ENCODE measurements around the gene KCNQ5.

The KCNQ5 gene

DNA sequence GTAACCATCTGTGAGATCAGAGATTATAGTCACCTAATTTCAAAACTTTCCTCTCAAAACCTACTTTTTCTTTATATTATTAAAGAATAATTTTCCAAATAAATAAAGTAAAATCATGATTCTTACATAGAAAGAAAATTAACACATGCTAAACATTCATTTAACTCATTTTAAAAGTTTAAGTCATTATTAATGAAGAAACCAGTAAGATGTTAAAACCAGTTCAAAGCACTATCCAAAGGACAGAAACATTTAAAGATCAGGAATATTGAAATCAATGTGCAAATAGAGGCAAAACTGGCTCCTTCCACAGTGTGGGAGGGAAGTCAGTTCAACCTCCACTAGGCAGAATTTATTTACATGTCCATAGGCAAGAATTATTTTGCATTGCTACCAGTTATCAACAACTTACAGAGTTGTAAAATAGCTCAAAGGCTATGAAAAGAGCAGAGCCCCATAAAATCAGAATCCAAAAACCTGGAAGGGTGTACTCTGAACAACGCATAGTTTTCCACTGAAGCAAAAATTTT, 456.5 kb downstream of the KCNQ5 start:
- DNase-seq = no peak

DNA sequence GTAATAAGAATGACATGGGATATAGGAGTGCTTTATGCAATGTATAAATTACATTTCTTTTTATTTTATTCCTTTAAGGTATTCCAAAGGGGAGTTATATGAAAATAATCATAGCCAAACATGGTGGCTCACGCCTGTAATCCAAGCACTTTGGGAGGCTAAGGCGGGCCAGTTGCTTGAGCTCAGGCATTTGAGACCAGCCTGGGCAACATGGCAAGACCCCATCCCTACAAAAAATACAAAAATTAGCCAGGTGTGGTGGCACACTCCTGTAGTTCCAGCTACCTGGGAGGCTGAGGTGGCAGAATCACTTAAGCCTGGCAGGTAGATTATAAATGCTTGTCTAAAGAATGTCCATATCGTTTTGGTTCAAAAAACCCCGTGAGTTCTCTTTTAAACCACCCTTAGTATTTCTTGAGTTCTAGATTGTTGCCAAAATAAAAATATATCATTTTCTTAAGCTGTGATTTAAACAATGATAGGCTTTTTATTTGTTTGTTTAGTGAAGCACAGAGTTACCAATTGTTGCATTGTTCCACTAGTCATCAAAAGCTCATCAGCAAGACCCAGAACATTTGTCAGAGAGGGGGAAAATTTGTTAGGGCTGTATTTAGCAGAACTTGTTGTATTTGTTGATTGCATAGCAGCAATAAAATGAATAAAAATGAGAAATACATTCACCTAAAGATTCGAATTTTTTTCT, 457.2 kb downstream of the KCNQ5 start:
- DNase-seq = no peak

DNA sequence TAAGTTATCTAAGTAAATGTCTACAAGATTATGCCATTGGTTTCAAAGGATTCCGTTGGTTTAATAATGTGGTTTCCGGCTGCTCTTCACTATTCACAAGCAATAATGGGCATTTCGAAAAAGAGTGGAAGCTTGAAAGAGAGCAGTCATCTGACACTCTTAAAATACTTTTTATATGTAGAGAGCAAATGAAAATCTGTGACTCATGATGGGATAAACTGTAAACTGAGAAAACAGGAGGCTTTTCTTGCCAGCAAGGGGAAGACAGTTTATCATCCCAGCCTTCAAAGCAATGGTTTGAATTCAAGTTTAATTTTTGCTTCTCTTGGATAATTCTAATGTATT, 457.7 kb downstream of the KCNQ5 start:
- no peak for DNase-seq

DNA sequence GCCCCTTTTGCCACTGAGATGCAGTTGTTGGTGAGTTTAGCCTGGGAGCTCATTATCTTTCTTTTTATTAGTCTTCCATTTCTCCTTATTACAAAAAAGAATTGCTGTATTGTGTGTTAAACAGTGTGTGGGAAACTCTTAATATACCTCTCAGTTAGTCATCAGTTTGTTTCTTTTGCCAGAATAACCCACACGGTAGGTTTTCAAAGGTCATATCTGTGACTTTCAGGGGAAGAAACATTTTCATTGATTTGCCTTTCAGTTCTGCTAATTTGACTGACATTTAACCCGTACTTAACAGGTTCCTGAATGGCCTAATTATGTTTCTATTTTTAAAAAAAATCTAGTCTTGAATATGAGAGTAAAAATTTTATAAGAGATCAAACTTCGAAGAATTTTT, 458.1 kb downstream of the KCNQ5 start:
- DNase-seq = no peak

DNA sequence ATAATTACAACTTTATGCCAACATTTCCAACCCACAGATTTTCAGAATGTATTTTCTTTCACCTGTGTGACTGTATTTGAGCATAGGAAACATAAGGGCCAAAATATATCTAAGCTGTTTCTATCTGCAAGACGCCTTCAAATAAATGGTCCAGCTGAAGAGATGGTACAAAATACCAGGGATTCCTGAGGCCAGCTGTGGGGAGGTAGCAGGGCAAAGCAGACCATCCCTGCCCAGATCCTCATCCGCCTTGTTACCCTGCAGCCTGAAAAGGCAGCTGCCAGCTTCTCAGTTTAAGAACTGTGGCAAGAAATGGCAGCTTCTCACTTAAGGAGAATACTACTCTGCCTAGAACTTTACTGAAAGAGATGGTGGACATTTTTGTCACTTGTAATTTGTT, 460.1 kb downstream of the KCNQ5 start:
- no peak for DNase-seq

DNA sequence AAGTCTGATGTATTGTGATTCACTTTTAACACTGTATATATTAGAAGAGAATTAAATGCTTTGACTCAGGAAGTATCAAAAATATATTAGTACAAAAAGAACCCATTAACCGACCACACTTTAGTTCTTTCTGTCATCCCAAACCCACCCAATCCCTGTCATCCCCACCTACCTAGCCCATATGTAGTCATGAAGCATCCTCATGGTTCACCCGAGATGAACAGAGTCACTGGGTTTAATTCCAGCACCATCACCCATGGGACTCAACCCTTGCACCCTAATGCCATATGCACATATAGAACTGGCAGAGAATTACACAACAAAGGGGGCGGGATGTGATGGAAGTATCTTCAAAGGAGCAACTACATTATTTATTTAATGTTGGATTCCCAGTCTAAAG, 462.0 kb downstream of the KCNQ5 start:
- no peak for DNase-seq

DNA sequence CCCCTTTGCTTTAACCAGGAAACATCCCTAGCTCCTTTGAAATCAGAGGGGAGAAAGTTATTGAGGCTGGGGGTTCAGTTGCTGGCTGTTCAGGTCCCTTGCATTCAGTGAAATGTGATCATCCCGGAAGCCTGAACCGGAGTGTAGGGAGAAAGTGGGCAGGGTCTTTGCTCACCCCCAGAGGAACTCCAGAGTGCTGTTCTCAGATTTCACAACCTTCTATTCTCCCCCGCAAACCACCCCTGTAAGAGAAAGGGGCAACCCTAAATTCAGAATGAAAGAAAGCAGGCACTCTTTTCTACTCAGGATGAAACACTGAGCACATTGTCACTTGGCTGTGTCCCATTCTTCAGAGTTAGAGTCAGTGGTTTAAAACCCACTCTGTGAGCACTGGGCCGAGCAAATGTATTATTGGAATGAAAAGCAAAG, 463.6 kb downstream of the KCNQ5 start:
- DNase-seq = no peak

DNA sequence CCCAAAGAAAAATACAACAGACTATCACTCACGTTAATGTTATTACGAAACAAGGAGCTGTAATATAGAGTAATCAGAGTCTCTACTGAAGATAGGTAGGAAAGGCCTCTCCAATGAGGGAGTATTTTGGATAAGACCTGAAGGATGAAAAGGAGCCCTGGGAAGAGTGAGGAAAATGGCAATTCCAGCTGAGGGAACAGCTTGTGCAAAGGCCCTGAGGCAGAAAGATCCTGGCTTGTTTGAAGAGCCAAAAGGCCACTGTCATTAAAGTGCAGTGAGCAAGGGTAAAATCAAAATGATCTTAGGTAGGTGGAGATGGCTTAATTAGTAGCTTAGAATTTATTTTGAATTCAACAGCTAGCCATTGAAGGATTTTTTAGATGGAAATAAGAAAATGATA, 464.9 kb downstream of the KCNQ5 start:
- no peak for DNase-seq

DNA sequence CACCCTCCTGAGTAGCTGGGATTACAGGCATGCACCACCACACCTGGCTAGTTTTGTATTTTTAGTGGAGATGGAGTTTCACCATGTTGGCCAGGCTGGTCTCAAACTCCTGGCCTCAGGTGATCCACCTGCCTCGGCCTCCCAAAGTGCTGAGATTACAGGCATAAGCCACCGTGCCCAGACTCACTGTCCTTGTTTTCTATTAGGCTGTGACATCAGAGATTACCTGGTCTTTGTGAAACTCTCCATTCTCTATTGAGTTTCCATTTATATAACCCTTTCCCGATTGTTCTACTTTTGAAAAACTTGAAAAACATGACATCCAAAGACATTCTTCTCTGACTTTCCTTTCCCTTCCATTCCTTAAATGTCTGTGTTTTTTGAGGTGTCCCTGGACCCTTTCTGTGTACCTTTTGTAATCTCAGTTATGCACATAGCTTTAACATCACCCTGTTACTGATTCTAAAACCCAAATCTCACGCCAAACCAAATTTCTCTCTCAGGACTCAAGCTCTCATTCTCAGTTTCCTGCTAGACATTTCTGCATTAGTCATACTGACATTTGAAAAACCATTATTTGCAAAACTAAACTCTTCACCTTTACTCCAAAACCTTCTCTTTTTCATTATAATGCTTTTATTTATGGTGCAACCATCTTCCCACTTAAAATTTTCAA, 466.4 kb downstream of the KCNQ5 start:
- DNase-seq = no peak

DNA sequence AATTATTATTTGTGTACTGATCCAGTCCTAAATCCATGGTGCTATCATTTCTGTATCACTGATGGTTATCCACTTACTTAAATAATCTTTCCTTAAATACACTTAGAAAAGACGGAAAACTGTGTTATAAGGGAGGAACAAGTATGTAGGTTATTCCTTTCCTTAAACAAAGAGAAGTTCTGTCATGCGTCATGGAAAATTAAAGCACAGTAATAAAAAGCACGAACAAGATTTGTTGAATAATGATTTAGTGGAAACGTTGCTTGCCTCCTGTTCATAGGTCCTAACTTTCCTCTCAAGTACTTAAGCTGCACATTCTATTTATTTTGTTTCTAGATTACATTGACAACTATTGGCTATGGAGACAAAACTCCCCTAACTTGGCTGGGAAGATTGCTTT, 483.1 kb downstream of the KCNQ5 start:
- DNase-seq = no peak

DNA sequence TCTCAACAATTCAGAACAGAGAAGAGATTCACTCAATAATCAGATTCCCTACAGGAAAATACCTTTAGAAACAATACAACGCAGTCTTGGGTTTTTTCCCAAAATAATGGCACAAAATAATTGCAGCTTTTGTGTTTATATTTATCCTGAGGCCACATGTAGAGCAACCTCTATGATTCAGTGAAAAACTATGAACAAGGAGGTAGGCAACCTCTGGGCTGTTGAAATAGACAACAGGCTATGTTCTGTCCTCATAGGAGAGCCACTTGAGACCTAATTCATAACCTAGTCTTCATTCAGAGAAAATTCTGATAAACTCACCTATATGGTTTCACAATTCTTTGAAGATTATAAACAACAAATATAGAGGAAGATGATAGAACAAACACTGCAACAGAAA, 485.2 kb downstream of the KCNQ5 start:
- no peak for DNase-seq

DNA sequence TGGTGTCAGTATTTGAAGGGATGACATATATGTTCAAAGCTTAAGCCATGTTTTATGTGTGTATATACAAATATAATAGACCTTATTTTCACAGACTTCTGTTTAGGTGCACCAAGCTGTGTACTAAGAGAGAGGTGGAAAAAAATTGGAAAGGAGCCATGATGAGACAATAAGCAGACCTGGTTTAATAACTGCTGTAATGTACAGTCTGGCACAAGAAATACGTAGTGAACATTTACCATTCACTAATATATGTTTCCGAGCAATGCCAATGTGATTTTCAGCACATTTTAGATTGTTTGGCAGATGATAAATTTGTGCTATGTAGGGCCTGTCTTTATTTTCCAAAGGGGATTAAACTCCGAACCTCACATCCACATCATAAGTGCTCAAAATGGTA, 487.1 kb downstream of the KCNQ5 start:
- no peak for DNase-seq

DNA sequence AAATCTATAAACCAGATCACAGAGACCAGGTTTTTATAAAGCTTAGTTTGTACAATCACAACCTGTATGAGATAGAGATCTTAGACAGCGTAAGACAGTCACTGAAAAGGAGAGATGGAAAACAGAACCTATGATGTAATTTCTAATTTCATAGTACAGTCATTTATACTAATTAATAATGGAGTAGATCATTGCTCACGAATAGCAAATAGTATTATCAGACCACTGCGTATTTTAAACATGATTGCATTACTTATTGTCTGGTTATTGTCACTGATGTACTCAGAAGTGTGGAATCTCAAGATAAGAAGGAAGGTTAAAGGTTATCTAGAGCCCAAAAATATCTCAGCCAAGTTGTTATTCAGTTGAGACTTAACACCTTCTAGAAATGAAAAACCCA, 487.8 kb downstream of the KCNQ5 start:
- DNase-seq = no peak

DNA sequence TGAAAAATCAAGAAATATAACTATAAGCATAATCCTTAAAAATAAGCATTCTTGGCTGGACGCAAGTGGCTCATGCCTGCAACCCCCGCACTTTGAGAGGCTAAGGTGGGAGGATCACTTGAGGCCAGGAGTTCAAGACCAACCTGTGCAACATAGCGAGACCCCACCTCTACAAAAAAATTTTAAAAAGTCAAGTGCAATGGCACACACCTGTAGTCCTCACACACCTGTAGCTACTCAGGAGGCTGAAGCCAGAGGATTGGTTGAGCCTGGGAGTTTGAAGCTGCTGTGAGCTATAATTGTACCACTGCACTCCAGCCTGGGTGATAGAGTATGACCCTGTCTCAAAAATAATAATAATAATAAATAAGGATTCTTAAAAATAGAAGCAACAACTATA, 494.5 kb downstream of the KCNQ5 start:
- no peak for DNase-seq

DNA sequence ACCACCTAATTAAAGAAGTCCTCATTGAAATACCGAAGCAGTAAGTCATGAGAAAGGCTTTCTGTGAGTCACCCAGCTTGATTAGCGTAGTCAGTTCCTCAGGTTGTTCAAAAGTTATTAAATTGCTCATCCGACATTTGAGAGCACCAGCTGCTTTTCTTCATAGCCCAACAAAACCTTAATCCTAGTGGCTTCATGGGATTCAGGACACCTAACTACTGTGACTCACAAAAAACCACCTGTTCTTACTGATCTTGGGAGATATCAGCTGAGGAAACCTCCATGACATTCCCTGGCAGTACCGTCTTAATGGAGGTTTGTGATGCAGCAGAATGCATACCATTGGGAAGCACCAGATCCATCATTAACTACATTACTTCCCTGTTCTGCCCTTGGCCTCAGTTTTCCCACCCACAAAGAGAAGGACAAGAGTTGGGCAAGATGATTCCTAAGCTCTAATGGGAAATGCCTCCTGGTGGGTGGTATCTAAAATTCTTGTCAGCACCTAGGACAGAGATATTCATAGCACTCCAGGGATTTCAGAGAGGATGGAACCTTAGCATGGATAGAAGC, 499.6 kb downstream of the KCNQ5 start:
- DNase-seq = no peak

DNA sequence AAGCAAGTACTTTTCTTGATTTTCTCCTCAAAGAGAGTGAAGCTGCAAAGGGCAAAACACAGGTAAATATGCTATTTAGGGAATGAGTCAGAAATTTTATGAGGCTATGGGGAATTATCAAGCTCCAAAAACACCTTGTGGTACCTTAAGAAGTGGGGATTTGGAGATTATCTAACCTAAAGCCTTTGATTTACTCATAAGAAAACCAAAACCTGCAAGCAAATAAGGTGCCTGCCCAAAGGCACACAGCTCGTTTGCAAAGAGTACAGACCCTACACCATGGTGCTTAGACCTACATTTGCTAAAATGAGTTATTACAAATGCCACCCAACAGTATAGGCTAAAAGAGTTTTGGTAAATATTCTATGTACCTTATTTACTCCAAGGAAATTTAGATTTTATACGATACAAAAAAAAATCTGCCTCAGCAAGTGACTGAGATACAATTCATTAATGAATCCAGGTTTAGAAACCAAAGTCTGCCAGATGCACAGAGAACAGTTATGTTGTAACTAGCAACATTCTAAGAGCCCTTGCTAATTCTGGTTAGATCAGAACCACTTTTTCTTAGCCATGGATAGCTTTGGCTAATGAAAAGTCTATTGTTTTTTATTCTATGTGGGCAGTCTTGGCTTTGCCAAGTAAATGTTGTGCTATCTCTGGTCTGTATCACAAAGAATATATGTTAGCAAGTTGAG, 501.9 kb downstream of the KCNQ5 start:
- no peak for DNase-seq

DNA sequence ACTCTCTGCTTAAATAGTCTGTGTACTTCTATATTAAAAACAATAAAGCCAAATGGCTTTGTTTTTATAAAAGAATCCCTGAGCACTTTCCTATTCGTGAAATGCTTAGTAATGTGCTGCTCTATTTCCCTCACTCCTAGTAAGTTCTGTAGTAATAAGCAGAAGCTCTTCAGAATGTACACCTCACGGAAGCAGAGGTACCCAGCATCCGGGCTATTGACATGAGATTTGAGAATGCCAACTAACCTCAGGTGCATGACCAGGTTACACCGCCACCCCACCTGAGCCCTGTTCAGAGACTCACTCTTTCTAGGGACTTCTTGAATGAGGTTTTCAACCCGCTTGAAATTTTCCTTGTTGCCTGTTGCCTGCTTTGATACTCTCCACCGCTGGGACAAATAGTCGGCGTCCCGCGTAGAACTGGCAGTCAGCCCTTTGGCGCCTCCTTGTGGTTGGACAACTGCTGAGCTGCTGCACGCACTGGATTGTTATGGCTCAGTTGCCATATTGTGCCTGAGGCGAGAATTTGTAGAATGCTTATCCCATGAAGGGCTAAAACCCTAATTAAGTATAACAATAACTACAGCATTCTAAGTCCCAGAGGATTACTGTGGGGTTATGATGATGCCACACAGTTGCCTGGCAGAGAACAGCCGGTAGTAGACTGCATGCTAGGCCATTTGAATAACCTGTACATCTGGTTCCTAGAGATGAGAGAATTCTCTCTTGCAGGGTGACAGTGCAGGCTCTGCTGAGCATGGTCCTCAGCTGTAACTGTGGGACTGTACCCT, 508.0 kb downstream of the KCNQ5 start:
- peak; percentile 4 for DNase-seq

DNA sequence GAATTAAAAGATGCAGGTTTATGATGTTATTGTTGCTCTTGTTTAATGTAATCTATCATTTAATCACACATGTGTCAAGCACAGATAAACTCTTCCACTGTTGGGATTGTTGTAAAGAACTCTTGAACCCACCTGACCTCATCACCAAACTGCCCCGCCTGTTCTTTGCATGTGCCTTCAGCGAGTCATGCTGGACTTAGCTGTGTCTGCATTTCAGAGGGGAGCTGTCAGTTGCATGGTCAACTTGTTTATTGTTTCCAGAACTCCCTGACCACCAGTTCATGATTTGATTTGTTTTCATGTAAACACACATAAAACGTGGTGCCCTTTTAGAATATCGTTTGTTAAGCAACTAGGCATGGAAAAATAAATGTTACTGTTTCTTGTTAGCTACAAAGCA, 509.8 kb downstream of the KCNQ5 start:
- no peak for DNase-seq

DNA sequence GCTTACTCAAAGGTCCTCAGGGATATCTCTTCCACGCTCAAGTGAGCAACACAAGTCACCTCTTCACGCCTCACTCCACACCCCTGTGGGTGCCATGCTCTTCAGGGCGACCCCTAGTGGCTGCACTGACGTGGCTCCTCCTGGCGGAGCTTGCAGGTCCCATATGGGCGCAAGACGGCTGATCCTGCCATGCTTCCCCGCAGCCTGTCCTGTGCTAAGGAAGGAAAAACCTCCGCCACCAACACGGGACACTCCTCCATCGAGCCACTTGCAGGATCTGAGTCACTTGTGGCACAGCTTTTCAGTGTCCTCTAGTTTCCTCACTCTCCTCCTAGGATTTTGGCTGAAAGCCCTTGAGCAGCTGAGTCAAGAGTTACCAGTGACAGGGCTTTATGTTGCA, 512.7 kb downstream of the KCNQ5 start:
- no peak for DNase-seq

DNA sequence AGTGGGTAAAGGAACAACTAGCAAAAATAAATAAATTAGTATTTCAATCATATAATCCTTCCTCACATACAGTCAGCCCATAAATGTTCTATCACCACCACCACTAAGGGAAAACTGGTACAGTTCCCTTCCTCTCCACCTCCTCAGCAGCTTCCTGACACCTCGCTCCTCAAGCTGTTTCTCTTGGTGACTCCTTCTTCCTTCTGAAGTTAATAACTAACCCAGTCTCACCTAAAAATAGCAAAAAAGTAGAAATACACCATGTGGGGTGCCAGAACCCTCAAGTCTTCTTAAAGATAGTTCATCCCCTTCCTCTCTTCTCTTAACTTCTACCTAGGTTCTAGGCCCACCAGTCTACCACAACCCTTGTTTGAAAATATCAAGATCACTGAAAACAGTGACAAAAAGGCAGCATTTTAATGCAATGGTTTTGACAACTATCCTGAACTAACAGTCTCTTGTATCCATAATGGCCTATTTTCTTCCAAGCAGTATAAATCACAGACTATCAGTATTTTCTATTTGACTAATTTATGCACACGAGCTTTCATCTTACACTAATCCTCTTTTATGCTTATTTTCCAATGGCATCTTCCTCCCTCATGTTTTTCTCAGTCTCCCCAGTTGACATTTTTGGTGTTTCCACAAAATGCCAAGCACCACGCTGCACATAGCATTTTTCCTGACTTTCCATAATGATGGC, 518.0 kb downstream of the KCNQ5 start:
- no peak for DNase-seq

DNA sequence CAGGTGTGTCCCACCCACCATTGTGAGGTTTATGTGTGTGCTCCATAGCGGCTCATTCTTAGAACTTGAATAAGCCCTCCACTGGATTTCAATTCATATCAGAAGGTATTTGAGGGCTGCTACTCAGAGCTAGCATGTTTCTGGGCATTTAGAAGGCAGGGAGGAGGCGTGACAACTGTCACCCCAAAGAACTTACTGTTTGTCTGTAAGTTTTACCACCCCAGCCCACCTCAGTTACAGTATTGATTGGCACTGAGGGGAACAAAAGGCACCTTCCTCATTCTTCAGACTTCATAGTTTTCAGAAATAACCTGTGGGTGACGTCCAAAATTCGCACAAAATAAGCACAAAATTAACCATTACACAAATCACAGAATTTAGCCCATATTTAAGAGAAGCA, 521.7 kb downstream of the KCNQ5 start:
- no peak for DNase-seq

DNA sequence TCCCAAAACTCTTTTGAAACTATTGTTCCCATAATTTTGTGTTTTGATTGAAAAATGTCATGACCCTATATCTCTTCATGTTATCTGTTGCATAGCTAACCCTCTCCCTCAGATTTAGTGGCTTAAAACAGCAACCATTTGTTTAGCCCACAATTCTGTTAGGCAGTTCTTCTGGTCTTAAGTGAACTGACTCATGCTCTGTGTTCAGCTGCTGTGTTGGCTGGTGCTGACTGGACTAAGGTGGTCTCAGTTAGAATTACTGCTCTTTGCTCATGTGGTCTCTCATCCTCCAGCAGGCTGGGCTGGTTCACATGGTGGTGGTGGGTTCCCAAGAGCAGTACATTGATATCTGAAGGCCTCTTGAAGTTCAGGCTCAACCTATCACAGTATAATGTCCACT, 522.7 kb downstream of the KCNQ5 start:
- DNase-seq = no peak

Measured in NCI-H1436 treated with DMSO at 0.1 percent for 48 hours (cell line).